Measurements from ENCODE around the gene SPACDR.
A peak's percentile ranks its signal among the peaks of the same experiment; 100 is the strongest.

The SPACDR gene

DNA sequence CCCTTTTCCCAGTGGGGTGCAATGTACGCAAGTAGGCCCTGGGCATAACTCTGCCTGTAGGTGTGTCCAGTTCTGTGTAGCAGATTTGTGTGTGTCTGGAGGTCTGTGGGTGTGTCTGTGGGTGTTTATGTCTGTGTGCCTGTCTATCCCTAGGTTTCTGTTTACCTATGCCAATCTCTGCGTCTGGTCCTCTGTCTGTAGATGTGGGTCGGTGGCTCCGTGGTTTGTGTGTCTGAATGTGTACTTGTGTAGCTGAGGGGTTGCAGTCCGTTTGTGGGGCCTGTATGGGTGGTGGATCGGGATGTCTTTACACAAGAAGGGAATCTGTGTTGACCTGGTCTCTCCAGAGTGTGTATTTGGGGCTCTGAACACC is 20.6 kb upstream of the SPACDR start:
- DNase-seq, result peak; percentile 14

- peak; percentile 89 for DNase-seq
Measured at GRCh38 chr7:100483722-100484672, 19.9 kb upstream of the SPACDR start, which contains the start of gene NYAP1. NYAP1 (plus strand) TSS chr7:100483927; CDS start chr7:100485312, 1,385 bp downstream.

DNA sequence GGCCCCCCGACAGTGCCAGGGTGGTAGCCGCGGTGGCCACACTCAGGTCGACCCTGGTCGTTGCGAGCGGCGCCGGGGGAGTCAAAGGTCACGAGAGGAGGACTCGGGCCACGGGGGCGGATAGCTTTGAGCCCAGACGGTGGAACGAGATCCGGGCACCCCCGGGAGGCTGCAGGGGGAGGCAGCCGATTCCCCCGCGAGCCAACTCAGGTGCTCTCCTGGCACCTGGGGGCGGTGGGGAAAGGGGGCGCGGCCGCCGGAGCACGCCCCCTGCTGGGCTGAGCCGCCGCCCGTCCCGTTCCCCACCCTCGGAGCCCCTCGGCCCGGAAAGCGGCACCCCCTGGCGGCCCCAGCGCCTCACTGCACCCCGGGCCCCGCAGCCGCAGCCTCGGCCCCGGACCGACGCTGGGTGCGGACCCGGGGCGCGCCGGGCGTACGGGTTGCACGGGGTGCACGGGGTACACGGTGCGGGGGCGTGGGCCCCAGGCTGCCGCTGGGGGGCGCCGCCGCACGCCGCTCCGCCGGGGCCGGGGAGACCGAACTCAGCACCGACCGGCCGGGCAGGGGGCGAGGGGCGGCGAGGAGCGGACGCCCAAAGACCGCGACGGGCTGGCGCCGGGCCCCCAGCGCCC is 19.1 kb upstream of the SPACDR start:
- peak; percentile 91 for DNase-seq

GRCh38 chr7:100482728-100483089 is 18.6 kb upstream of the SPACDR start:
- no peak for DNase-seq

DNA sequence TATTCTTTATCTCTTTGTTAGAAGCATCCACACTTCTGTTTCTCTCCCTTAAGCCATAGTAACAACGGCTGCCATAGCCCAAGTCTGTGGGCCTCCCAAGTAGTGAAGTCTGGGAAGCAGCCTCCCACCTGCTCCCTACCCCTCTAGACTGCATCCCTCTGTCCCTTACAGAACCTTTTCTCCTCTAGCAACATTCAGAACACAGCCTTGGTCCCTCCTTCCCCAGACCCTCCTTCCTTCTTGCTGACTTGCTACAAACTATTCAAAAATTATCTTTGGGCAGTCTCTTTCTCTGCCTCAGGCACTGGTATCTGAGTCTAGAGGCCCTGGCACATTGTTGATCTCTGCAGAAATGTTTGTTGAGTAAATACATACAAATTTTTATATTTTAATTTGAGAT is 17.4 kb upstream of the SPACDR start:
- no peak for DNase-seq

GRCh38 chr7:100478958-100479660 is 15.0 kb upstream of the SPACDR start, which contains the start of gene TSC22D4:
TSC22D4 (minus strand) TSS chr7:100479214; CDS start chr7:100478038, 1,176 bp downstream.
- peak; percentile 97 for DNase-seq

- no peak for DNase-seq
Measured at GRCh38 chr7:100477871-100478267, 13.8 kb upstream of the SPACDR start.

GRCh38 chr7:100476903-100477870 is 13.1 kb upstream of the SPACDR start:
- DNase-seq, result no peak

DNA sequence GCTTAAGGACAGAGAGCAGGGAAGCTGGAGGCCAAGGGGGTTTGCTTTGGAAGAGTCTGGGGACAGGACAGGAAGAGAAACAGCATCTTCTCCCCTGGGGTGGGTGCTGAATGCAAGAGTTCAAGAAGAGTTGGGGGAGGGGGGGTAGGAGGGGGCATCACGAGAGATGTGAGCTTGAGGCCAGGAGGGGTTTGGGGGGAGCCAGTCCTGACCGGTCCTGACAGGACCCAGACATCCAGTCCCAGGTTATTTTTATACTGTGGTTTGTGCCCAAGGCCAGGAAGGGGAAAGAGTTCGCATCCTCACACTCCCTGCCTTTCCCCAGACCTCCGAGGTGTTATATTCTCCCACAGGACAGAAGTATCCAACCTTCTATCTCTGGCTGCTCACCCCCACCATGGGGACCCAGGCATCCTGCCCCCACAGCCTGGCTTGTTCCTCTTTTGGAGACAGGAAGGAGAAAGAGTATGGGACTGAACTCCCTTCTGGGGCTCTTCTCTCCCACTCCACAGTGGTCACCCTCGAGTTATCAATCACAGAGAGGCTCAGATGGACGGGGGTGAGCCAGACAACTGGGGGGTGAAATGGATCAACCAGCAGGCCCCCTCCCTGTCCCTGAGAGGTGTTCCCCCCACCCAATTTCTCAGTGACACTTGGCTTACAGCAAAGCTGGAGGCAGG is 12.2 kb upstream of the SPACDR start:
- DNase-seq, result no peak

- no peak for DNase-seq
Measured at GRCh38 chr7:100475549-100475948, 11.5 kb upstream of the SPACDR start.

GRCh38 chr7:100472854-100473499 is 8.9 kb upstream of the SPACDR start:
- no peak for DNase-seq

- no peak for DNase-seq
Measured at GRCh38 chr7:100472121-100472851, 8.2 kb upstream of the SPACDR start.

- DNase-seq, result no peak
Measured at GRCh38 chr7:100471021-100471420, 7.0 kb upstream of the SPACDR start.

- peak; percentile 94 for DNase-seq
Measured at GRCh38 chr7:100469227-100470044, 5.4 kb upstream of the SPACDR start.

GRCh38 chr7:100467638-100468373 is 3.7 kb upstream of the SPACDR start:
- DNase-seq, result peak; percentile 36

GRCh38 chr7:100466653-100467605 is 2.9 kb upstream of the SPACDR start:
- DNase-seq, result no peak

GRCh38 chr7:100465702-100466311 is 1.7 kb upstream of the SPACDR start:
- DNase-seq, result peak; percentile 72
